Progenitor cell of endocrine pancreas (in vitro differentiated cells): Measurements from ENCODE around the gene RCAN1. TPM values are rescaled to one million over a fixed set of nuclear protein-coding genes. Genes with fewer than 3 reads are reported as not detected.

Experiments
- DNase-seq: peaks from one replicate; pipeline ENCODE4 v3.0.0; 2021; ENCODE audit warnings: low spot score; ENCODE audit not compliant: unreplicated experiment
- H3K27ac Mint-ChIP-seq: 2 replicates; pipeline ENCODE4 v1.8.0; 2021; ENCODE audit warnings: mild to moderate bottlenecking, moderate library complexity, mixed read lengths
- H3K27me3 Mint-ChIP-seq: 2 replicates; pipeline ENCODE4 v1.8.0; 2021; ENCODE audit warnings: mixed read lengths
- H3K36me3 Mint-ChIP-seq: 2 replicates; pipeline ENCODE4 v1.8.0; 2022; ENCODE audit warnings: mixed read lengths; ENCODE audit not compliant: insufficient read depth
- H3K4me1 Mint-ChIP-seq: 2 replicates; pipeline ENCODE4 v1.8.0; 2021; ENCODE audit warnings: low read depth, mixed read lengths
- H3K4me3 Mint-ChIP-seq: 2 replicates; pipeline ENCODE4 v1.8.0; 2021; ENCODE audit warnings: low read depth, mild to moderate bottlenecking, moderate library complexity, mixed read lengths
- H3K9me3 Mint-ChIP-seq: 2 replicates; pipeline ENCODE4 v1.8.0; 2021; ENCODE audit warnings: low read depth, mixed read lengths
- total RNA-seq: library from RNA; stranded (reverse); gene quantifications from 2 replicates; pipeline ENCODE4 v1.2.1, GENCODE V29; 2021
- TF ChIP-seq, protein P1 (sequence below): fragments of 200-600 bp; sonication (generic); IDR thresholded peaks from one replicate; pipeline ENCODE4 v1.5.0; 2021; ENCODE audit warnings: antibody characterized with exemption, mild to moderate bottlenecking; ENCODE audit not compliant: unreplicated experiment

Gene RCAN1
- total RNA-seq, 1 donor from 2014 or later = 11.6 TPM

GRCh38 chr21:34623516-34623915 lies 8.6 kb upstream of the RCAN1 start:
- Mint-ChIP-seq H3K9me3 (peaks cover 4% of the 10 kb centered on the region), H3K36me3 (no peaks in the 10 kb centered on the region), H3K4me3 (no peak overlapping the region), H3K27ac (no peak overlapping the region), H3K4me1 (no peaks in the 10 kb centered on the region), H3K27me3 (peaks cover 22% of the 10 kb centered on the region)
- DNase-seq = no peak
- TF ChIP-seq, protein P1, sequence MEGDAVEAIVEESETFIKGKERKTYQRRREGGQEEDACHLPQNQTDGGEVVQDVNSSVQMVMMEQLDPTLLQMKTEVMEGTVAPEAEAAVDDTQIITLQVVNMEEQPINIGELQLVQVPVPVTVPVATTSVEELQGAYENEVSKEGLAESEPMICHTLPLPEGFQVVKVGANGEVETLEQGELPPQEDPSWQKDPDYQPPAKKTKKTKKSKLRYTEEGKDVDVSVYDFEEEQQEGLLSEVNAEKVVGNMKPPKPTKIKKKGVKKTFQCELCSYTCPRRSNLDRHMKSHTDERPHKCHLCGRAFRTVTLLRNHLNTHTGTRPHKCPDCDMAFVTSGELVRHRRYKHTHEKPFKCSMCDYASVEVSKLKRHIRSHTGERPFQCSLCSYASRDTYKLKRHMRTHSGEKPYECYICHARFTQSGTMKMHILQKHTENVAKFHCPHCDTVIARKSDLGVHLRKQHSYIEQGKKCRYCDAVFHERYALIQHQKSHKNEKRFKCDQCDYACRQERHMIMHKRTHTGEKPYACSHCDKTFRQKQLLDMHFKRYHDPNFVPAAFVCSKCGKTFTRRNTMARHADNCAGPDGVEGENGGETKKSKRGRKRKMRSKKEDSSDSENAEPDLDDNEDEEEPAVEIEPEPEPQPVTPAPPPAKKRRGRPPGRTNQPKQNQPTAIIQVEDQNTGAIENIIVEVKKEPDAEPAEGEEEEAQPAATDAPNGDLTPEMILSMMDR = no peak

DNA sequence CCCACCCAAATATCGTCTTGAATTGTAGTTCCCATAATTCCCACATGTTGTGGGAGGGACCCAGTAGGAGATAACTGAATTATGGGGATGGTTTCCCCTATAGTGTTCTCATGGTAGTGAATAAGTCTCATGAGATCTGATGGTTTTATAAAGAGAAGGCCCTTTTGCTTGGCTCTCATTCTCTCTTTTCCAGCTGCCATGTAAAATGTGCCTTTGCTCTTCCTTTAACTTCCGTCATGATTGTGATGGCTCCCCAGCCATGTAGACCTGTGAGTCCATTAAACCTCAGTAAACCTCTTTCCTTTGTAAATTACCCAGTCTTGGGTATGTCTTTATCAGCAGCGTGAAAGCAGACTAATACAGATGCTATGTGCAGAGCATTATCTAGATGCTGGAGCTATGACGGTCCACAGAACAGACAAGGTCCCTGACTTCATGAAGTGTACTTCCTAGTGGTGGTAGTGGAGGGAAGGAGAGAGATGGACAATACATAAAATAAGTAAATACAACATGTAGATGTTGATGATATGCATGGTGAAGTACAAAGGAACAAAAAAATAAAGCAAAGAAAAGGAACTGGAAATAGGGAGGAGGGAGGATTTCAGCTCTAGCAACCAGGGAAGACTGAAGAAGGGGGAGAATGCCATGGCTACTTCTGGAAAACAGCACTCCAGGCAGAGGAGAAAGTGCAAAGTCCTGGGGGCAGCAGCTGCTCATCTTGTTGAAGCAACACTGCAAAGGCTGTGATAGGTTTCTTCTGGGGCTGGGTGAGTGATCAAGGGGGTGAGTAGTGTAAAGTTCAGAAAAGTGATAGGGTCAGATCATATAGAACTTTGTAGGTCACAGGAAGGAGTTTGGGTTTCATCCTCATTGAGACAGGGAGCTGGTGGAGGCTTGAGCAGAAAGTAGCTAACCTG lies 6.8 kb upstream of the RCAN1 start:
- no peaks in the 10 kb centered on the region for H3K36me3 Mint-ChIP-seq
- no peak overlapping the region for H3K4me3 Mint-ChIP-seq
- H3K27me3 Mint-ChIP-seq = peaks cover 30% of the 10 kb centered on the region
- TF ChIP-seq, protein P1 = no peak
- H3K4me1 Mint-ChIP-seq = no peaks in the 10 kb centered on the region
- DNase-seq = no peak
- H3K27ac Mint-ChIP-seq = no peak overlapping the region
- H3K9me3 Mint-ChIP-seq = peaks cover 4% of the 10 kb centered on the region

- H3K27me3 Mint-ChIP-seq = peaks cover 31% of the 10 kb centered on the region
- TF ChIP-seq, protein P1 = no peak
- H3K9me3 Mint-ChIP-seq = peaks cover 4% of the 10 kb centered on the region
- no peak overlapping the region for H3K27ac Mint-ChIP-seq
- no peak for DNase-seq
- no peaks in the 10 kb centered on the region for H3K36me3 Mint-ChIP-seq
- peaks cover 2% of the 10 kb centered on the region for H3K4me1 Mint-ChIP-seq
- no peak overlapping the region for H3K4me3 Mint-ChIP-seq
Measured at GRCh38 chr21:34619841-34620665, 5.1 kb upstream of the RCAN1 start.

DNA sequence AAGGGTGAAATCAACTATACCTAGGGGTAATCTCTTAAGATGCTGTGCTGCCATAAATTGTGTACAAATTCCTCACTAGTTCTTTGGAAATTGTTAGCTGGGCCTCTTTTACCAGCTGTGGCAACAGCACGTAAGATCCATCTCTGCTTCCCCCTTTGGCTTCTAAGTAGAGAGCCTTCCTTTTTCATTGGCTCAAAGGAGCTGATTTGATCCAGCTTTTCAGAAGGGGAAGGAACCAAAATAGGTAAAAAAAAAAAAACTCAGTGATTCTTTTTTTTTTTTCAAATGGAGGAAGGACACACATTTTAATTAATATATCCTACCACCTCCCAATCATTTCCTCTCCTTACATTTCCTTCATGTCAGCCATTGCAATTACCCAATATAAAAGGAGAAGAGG lies 4.0 kb upstream of the RCAN1 start:
- Mint-ChIP-seq H3K4me3 (no peak overlapping the region), H3K27ac (no peak overlapping the region), H3K9me3 (peaks cover 4% of the 10 kb centered on the region), H3K4me1 (peaks cover 4% of the 10 kb centered on the region), H3K27me3 (peaks cover 34% of the 10 kb centered on the region), H3K36me3 (no peaks in the 10 kb centered on the region)
- TF ChIP-seq, protein P1 = no peak
- no peak for DNase-seq

GRCh38 chr21:34617753-34618339 lies 2.9 kb upstream of the RCAN1 start:
- Mint-ChIP-seq H3K27me3 (peaks cover 35% of the 10 kb centered on the region), H3K4me1 (peaks cover 6% of the 10 kb centered on the region), H3K9me3 (peaks cover 4% of the 10 kb centered on the region), H3K27ac (no peak overlapping the region), H3K36me3 (no peaks in the 10 kb centered on the region), H3K4me3 (no peak overlapping the region)
- DNase-seq = no peak
- TF ChIP-seq, protein P1 = no peak
